GM18873 (cell line): ENCODE measurements around the gene ILF2.
A peak's percentile ranks its signal among the peaks of the same experiment; 100 is the strongest.
"Not testable (repeated sequence)": the region's sequence is repeated elsewhere in the genome, so short reads cannot be mapped to it uniquely, and the experiment has no call there.

Experiments used
- ATAC-seq: cut with Tn5 transposase; IDR thresholded peaks from one replicate; pipeline ENCODE4 v1.9.1; 2021; ENCODE audit warnings: mild to moderate bottlenecking, moderate library complexity, moderate number of reproducible peaks; ENCODE audit not compliant: unreplicated experiment, low FRiP score

The ILF2 gene

GRCh38 chr1:153651771-153652170 is 19.0 kb downstream of the ILF2 start:
- no peak for ATAC-seq

DNA sequence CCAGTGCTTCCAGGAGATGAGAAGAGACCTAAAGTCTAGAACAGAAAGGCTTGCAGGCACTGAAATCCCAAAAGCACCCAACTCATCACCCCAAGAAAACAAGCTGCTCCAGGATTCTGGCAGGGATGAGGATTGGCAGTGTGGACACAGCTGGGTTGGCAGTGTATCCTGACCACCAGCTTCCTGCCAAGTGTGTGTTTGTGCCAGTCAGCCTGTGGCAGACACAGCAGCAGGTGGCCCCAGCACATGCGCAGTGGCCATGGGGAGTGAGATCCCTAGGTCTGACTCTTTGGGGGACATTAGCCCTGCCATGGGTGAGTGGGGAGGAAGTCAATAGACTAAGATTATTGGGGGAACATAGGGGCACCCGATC is 20.9 kb downstream of the ILF2 start:
- no peak for ATAC-seq

GRCh38 chr1:153649137-153649862 is 21.5 kb downstream of the ILF2 start:
- ATAC-seq: no peak

- no peak for ATAC-seq
These were observed 22.7 kb downstream of the ILF2 start for GRCh38 chr1:153648000-153648643.

GRCh38 chr1:153647346-153647714 is 23.5 kb downstream of the ILF2 start:
- no peak for ATAC-seq

DNA sequence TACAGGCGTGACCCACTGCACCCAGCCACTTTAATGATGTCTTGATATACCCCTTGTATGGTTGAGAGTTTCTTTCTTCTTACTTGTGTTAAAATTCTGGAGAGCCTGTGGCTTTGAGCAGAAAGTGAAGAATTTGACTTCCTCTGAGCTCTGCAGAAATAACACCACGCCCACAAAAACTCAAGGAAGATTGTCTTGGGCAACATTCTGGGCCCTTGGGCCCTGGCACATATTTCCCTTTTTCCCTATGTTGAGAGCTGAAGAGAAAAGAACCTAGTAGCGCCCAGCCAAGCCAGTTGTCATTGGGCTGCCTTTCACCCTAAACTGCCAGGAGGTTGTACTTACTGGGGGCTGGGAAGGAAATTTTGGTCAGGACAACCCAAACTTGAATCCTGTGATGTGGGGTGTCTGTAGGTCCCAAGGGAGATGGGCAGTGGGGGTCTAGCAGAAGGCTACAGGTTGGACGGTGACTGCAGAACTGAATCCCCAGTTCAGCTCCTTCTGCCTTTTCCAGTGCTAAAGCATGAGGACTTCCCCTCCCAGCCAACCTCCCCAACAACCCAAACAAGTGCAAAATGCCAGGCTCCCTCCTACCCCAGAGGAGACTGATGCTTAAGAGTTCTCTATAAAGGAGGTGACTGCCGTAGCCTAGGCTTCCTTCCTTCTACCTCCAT is 24.0 kb downstream of the ILF2 start:
- no peak for ATAC-seq

- ATAC-seq: no peak
These were observed 27.0 kb downstream of the ILF2 start for GRCh38 chr1:153643816-153644215.

DNA sequence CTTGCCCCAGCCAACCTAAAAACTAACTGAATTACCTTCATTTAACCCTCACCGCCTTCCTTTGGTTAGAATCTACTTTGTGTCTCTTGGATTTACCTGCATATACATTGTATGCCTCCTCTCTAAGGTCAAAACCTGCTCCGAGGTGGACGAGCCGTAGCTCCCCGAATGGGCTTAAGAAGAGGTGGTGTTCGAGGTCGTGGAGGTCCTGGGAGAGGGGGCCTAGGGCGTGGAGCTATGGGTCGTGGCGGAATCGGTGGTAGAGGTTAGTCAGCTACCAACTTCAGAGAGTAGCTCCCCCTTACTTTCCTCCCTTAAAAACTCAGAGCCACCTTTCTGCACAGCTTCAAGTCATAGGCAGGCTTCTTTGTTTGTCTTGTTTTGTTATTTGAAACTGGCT is 27.7 kb downstream of the ILF2 start:
- ATAC-seq: no peak

DNA sequence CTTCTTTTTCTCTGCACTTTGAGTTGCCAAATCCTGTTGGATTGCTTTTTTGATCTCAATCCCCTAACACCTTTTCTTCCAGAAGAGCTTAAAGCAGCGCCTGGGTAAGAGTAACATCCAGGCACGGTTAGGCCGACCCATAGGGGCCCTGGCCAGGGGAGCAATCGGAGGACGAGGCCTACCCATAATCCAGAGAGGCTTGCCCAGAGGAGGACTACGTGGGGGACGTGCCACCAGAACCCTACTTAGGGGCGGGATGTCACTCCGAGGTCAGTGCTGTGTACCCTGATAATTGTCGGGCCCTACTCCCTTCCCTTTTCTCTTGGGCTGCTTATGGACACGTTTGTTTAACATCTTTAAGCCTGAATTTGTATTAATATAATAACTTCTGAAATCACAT is 28.6 kb downstream of the ILF2 start:
- ATAC-seq: no peak

DNA sequence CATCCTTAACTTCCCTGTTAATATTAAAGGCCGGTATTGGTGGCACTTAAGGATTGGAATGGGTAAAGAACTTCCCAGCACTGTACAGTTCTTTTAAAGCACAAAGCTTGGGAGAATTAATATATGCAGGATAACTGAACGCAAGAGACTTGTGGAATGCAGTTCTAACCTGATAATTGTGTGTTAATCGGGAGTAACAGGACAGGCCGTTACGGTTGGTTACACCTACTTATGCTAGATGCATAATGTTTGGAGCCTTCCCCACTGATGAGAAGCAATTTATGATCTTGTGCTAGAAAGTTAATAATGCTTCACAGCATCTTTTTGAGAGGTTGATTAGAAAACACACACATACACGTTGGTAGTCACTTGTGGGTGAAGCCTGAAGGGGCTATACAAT is 29.9 kb downstream of the ILF2 start:
- no peak for ATAC-seq

- not testable (repeated sequence) for ATAC-seq
These were observed 30.6 kb downstream of the ILF2 start for GRCh38 chr1:153640213-153640612.

- ATAC-seq: no peak
These were observed 31.5 kb downstream of the ILF2 start for GRCh38 chr1:153639280-153639679.

GRCh38 chr1:153638261-153638660 is 32.5 kb downstream of the ILF2 start:
- no peak for ATAC-seq

DNA sequence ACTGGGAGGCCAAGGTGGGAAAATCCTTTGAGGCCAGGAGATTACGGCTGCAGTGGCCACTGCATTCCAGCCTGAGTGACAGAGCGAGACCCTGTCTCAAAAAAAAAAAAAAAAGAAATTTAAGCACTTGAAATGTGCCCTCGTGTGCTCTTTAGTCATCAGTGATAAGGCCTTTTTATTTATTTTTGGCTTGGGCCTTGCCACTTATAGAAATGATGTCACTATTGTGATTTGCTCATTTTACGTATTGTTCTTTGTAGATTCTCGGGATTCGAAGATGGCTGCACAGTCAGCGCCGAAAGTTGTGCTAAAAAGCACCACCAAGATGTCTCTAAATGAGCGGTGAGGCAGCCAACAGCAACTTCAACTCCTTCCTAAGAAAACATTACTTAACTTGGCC is 34.5 kb downstream of the ILF2 start:
- no peak for ATAC-seq

- no peak for ATAC-seq
These were observed 34.9 kb downstream of the ILF2 start for GRCh38 chr1:153635872-153636271.

GRCh38 chr1:153633754-153634665 is 36.8 kb downstream of the ILF2 start, which contains the start of gene CHTOP:
Gene CHTOP (plus strand): TSS chr1:153634066. CDS start chr1:153636589, 2,523 bp downstream.
- ATAC-seq: peak; percentile 88

DNA sequence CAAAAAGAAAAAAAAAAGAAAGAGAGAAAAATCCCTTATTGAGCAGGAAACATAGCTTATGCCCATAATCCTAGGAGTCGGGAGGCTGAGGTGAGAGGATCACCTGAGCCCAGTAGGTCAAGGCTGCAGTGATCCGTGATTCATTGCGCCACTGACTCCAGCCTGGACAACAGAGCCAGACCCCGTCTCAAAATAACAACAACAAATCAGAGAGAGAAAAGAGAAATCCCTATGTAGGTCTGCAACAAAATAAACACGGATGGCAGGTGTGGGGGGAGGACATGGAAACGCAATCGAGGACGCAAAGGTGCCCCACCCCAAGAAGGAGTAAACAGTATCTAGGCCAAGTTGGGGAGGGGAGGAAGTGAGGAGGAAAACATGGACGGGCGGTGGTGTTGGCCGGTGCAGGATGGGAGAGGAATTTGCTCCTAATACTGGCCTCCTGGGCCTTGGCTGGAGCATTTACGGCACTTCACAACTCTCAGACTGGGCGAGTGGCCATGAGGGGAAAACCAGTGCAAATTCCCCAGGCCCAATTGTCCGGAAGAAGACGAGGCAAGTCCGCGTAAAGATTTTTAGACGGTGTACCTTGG is 37.5 kb downstream of the ILF2 start:
- ATAC-seq: no peak

DNA sequence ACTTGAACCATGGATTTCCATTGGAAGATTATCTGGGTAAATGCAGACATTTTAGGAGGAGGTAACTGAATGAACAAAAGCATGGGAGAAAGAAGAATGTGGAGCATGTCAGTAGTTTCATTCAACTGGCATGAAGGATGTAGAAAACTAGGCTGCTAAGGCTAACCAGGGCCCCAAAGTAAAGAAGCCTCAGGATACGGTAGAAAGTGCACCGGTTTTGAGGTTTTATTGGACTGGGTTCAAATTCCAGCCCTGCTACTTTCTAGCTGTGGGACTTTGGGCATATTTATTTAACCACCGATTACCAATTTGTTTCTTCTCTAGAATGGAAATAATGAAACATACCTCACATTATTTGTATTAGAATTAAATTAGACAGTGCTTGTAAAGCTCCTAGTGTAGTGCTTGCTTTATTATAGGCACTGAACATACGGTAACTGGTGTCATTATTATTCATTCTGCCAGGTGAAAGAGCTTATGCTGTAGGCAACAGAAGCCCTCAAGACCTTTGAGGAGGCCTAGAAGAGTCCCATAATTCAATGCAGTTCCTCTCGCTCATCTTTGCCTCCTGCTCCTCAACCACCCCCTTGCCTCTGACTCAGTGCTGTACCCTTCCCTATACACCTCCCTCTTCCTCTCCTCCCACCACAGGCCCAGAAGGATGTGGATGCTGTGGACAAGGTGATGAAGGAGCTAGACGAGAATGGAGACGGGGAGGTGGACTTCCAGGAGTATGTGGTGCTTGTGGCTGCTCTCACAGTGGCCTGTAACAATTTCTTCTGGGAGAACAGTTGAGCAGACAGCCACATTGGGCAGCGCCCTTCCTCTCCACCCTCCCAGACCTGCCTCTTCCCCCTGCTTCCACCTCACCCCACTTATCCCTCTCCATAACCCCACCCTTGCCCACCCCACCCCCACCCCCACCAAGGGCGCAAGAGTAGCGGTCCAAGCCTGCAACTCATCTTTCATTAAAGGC is 39.5 kb downstream of the ILF2 start:
- ATAC-seq: no peak

GRCh38 chr1:153630384-153630783 is 40.4 kb downstream of the ILF2 start:
- no peak for ATAC-seq
